ENCODE measurements around the gene FGF14. TPM values are rescaled to one million over a fixed set of nuclear protein-coding genes. Genes with fewer than 3 reads are reported as not detected.

Gene FGF14
- total RNA-seq, 1 donor from 2014 or later, result 2.9 TPM

DNA sequence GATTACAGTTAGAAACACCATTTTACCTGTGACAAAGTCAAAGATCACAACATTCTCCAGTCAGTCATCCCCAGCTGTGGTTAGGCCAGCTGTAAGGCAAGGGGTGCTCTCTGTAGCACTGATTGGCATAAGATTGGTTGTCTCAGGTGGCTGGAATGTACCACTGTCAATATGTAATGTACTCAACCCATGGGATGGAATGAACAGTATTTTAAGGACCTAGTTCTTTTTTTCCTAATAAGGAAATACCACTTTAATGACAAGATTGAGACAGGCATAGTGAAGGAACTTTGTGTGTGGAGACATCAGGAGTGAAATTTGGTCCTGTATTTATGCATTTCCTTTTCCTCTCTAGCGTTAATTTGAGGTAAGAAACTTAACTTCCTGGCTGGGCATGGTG lies 638.7 kb downstream of the FGF14 start:
- no peak for TF ChIP-seq CTCF (IDR thresholded peaks at IDR 0.05; ENCODE audit: borderline replicate concordance)
- no peaks in the 10 kb centered on the region for H3K27me3 ChIP-seq (ENCODE audit: low read depth)
- DNase-seq, result no peak
- H3K27ac ChIP-seq (replicated peaks), result no peak overlapping the region
- H3K4me1 ChIP-seq, result no peaks in the 10 kb centered on the region
- intact Hi-C loops (cut with micrococcal nuclease), result no loop called here
- H3K4me3 ChIP-seq, result no peak overlapping the region
- H3K36me3 ChIP-seq, result no peaks in the 10 kb centered on the region
- peaks cover 3% of the 10 kb centered on the region for H3K9me3 ChIP-seq (replicated peaks)

DNA sequence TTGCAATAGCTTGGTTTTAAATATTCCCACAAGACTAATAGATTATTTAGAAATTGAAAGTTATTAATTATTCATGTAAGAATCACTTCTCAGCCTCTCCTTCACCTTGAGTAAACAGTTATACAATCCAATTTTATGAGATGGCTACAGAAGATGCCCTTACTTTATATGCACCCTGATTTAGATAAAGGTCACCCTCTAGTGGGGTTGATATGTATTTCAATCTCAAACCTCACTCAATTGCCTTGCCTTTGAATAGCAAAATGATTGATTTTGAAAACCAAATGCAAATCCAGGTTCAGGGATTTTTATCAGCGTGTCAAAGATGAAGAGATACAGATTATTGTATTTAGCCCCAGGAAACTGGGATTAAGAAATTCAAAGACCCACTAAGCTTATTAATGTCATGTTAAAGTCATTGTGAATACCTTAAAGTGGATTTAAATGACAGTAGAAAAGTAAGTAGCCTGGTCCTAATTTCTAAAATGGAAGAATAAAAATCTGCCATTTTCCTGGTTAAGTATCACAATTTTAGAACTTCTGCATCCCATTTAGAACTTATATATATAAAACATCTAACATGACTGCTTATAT lies 644.3 kb downstream of the FGF14 start:
- Histone ChIP-seq H3K4me1 (no peaks in the 10 kb centered on the region), H3K36me3 (no peaks in the 10 kb centered on the region), H3K27me3 (ENCODE audit: low read depth) (no peaks in the 10 kb centered on the region), H3K4me3 (no peak overlapping the region), H3K9me3 (replicated peaks) (no peaks in the 10 kb centered on the region), H3K27ac (replicated peaks) (no peak overlapping the region)
- DNase-seq, result no peak
- intact Hi-C loops (cut with micrococcal nuclease), result loop anchor here (2.0 kb wide), 1 partner anchor 243 kb away; no protein-coding TSS in a partner anchor
- TF ChIP-seq CTCF (IDR thresholded peaks at IDR 0.05; ENCODE audit: borderline replicate concordance), result peak; percentile 61

DNA sequence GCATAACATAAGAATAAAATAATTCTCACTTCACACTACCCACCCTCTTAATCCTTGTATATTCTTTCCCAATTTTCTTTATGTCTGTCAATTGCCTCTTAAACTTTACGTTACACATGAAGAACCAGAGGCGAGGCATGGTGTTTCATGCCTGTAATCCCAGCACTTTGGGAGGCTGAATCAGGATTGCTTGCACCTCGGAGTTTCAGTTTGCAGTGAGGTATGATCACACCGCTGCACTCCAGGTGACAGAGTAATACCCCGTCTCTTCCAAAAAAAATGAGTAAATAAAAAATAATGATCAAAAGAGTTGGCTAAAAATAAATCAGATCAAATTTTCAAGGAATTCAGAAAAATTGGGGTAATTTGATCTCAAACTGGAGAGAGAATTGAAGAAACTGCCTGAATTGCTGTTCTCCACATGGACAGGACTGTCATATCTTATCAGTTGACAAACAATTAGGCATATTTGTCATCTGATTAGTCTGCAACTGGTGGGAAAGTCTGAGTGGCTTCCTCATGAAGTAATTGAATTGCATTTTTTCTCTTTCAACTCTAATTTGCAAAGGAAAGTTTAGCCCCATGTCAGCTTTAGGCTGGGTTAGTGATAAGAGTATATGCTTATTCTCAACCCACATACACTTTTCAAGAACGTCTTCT lies 646.5 kb downstream of the FGF14 start:
- H3K4me1 ChIP-seq, result peaks cover 6% of the 10 kb centered on the region
- H3K27me3 ChIP-seq (ENCODE audit: low read depth), result no peaks in the 10 kb centered on the region
- H3K36me3 ChIP-seq, result no peaks in the 10 kb centered on the region
- H3K4me3 ChIP-seq, result no peak overlapping the region
- no peak overlapping the region for H3K27ac ChIP-seq (replicated peaks)
- no peaks in the 10 kb centered on the region for H3K9me3 ChIP-seq (replicated peaks)
- intact Hi-C loops (cut with micrococcal nuclease), result no loop called here
- DNase-seq, result no peak
- TF ChIP-seq CTCF (IDR thresholded peaks at IDR 0.05; ENCODE audit: borderline replicate concordance), result no peak

DNA sequence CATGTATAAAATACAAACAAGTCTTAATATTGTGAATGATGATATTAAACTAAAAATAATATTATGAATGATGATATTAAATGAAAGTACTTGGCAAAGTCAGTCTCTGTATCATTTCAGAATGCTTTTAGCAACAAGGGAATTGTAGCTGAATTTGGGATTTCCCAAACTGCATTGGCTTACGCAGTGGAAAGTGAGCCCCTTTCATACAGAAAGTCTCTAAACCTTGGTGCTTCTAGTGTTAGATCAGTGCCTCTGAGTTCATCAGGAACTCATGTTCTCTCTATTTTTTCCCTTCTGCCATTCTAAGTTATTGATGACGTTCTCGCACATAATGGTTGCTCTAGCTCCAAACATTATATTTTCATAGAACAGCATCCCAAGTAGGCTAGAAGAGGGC lies 649.4 kb downstream of the FGF14 start:
- H3K9me3 ChIP-seq (replicated peaks), result no peaks in the 10 kb centered on the region
- no peak for TF ChIP-seq CTCF (IDR thresholded peaks at IDR 0.05; ENCODE audit: borderline replicate concordance)
- H3K4me1 ChIP-seq, result peaks cover 6% of the 10 kb centered on the region
- intact Hi-C loops (cut with micrococcal nuclease), result no loop called here
- no peak overlapping the region for H3K4me3 ChIP-seq
- no peaks in the 10 kb centered on the region for H3K36me3 ChIP-seq
- H3K27me3 ChIP-seq (ENCODE audit: low read depth), result no peaks in the 10 kb centered on the region
- no peak overlapping the region for H3K27ac ChIP-seq (replicated peaks)
- no peak for DNase-seq

- Histone ChIP-seq H3K9me3 (replicated peaks) (no peaks in the 10 kb centered on the region), H3K27ac (replicated peaks) (no peak overlapping the region), H3K4me3 (no peak overlapping the region), H3K36me3 (no peaks in the 10 kb centered on the region), H3K27me3 (ENCODE audit: low read depth) (no peaks in the 10 kb centered on the region), H3K4me1 (peaks cover 6% of the 10 kb centered on the region)
- no peak for TF ChIP-seq CTCF (IDR thresholded peaks at IDR 0.05; ENCODE audit: borderline replicate concordance)
- intact Hi-C loops (cut with micrococcal nuclease), result no loop called here
- DNase-seq, result no peak
Observed at GRCh38 chr13:101751488-101751887, 650.4 kb downstream of the FGF14 start.
